Adipose tissue (tissue), 3 donors: ENCODE results near the gene MCM3AP. TPM values are rescaled to one million over a fixed set of nuclear protein-coding genes. Genes with fewer than 3 reads are reported as not detected.

Experiments used
- polyA plus RNA-seq, 3 donors: library from polyadenylated mRNA; stranded (reverse); fragments of 200-250 nt; gene quantifications; one replicate each; pipeline ENCODE4 v1.2.3, GENCODE V29; 2013
- donor health status: healthy with polysubstance abuse.
- donor health status: Bipolar disorder and iron deficiency.
- donor health status: healthy.

The MCM3AP gene
- polyA plus RNA-seq, 3 donors = 22.8 to 41.0 (median 39.1) TPM

Other genes with a start within 250 kb of the MCM3AP start
- 100 to 1,000 TPM in 2 of 3 donors, 10 to 100 TPM in 1; 65.8 to 455 (median 431) TPM for gene COL6A2, start 187.5 kb downstream of the MCM3AP start, polyA plus RNA-seq
- under 1 TPM; 0.16 to 0.38 (median 0.34) TPM for gene FTCD, start 130.0 kb downstream of the MCM3AP start, polyA plus RNA-seq
- gene SPATC1L, start 101.2 kb downstream of the MCM3AP start, polyA plus RNA-seq = 1 to 10 TPM; 4.8 to 10.0 (median 9.1) TPM
- gene LSS, start 56.8 kb downstream of the MCM3AP start, polyA plus RNA-seq = 10 to 100 TPM; 16.9 to 60.7 (median 38.4) TPM
- gene YBEY, start 731 bp upstream of the MCM3AP start, polyA plus RNA-seq = 10 to 100 TPM in 2 of 3 donors, 1 to 10 TPM in 1; 8.1 to 14.7 (median 13.9) TPM
- gene C21orf58, start 38.3 kb upstream of the MCM3AP start, polyA plus RNA-seq = 1 to 10 TPM in 2 of 3 donors, under 1 TPM in 1; 0.89 to 3.8 (median 1.4) TPM
- 10 to 100 TPM in 2 of 3 donors, 1 to 10 TPM in 1; 5.7 to 15.6 (median 11.2) TPM for gene PCNT, start 38.5 kb upstream of the MCM3AP start, polyA plus RNA-seq
- gene DIP2A, start 173.3 kb upstream of the MCM3AP start, polyA plus RNA-seq = 10 to 100 TPM in 2 of 3 donors, 1 to 10 TPM in 1; 9.8 to 19.0 (median 14.5) TPM